ENCODE measurements around the gene VPS8.

The VPS8 gene

GRCh38 chr3:185024966-185025365, 213.0 kb downstream of the VPS8 start:
- DNase-seq (ENCODE audit: extremely low read depth, low read depth): no peak
- no peak for TF ChIP-seq CTCF (IDR thresholded peaks at IDR 0.05; ENCODE audit: low read depth, low read length)

- DNase-seq (ENCODE audit: extremely low read depth, low read depth): no peak
- no peak for TF ChIP-seq CTCF (IDR thresholded peaks at IDR 0.05; ENCODE audit: low read depth, low read length)
Observed at GRCh38 chr3:185028121-185028520, 216.2 kb downstream of the VPS8 start.

- no peak for TF ChIP-seq CTCF (IDR thresholded peaks at IDR 0.05; ENCODE audit: low read depth, low read length)
- DNase-seq (ENCODE audit: extremely low read depth, low read depth): no peak
Observed at GRCh38 chr3:185029086-185029485, 217.1 kb downstream of the VPS8 start.

GRCh38 chr3:185030399-185030798, 218.4 kb downstream of the VPS8 start:
- TF ChIP-seq CTCF (IDR thresholded peaks at IDR 0.05; ENCODE audit: low read depth, low read length): no peak
- DNase-seq (ENCODE audit: extremely low read depth, low read depth): no peak

- no peak for TF ChIP-seq CTCF (IDR thresholded peaks at IDR 0.05; ENCODE audit: low read depth, low read length)
- no peak for DNase-seq (ENCODE audit: extremely low read depth, low read depth)
Observed at GRCh38 chr3:185030951-185031350, 219.0 kb downstream of the VPS8 start.

- TF ChIP-seq CTCF (IDR thresholded peaks at IDR 0.05; ENCODE audit: low read depth, low read length): no peak
- DNase-seq (ENCODE audit: extremely low read depth, low read depth): no peak
Observed at GRCh38 chr3:185037801-185038200, 225.8 kb downstream of the VPS8 start.

GRCh38 chr3:185040425-185040824, 228.5 kb downstream of the VPS8 start:
- TF ChIP-seq CTCF (IDR thresholded peaks at IDR 0.05; ENCODE audit: low read depth, low read length): no peak
- no peak for DNase-seq (ENCODE audit: extremely low read depth, low read depth)
